Activated CD4-positive, alpha-beta T cell treated with anti-CD3 and anti-CD28 coated beads, Interleukin-2, Interleukin-4, amounts not matched to agents 100 ng/mL and 50 ng/mL, durations not matched to agents 16 hours and 8 hours (primary cell): Measurements from ENCODE around the gene TRIO.

Experiments used
- DNase-seq: peaks from one replicate; pipeline ENCODE4 v3.0.0-alpha.2; 2020; ENCODE audit warnings: low spot score

Gene TRIO

DNA sequence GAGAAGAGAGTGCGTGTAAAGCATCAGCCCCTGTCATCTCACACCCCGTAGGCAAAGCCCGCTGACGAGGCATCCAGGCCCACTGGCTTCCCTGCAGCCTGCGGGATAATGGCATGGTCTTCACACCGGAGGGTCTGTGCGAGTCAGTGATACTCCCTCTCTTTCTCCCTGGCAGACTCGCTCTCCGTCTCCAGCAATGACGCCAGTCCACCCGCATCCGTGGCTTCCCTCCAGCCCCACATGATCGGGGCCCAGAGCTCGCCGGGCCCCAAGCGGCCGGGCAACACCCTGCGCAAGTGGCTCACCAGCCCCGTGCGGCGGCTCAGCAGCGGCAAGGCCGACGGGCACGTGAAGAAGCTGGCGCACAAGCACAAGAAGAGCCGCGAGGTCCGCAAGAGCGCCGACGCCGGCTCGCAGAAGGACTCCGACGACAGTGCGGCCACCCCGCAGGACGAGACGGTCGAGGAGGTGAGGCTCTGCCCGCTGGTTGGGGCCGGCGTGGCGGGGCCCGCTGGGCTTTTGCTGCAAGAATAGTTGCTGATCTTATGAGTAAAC, 317.8 kb downstream of the TRIO start:
- DNase-seq, result no peak

- DNase-seq, result no peak
Observed at GRCh38 chr5:14462681-14463080, 319.5 kb downstream of the TRIO start.

- DNase-seq, result no peak
Observed at GRCh38 chr5:14463629-14464028, 320.5 kb downstream of the TRIO start.

DNA sequence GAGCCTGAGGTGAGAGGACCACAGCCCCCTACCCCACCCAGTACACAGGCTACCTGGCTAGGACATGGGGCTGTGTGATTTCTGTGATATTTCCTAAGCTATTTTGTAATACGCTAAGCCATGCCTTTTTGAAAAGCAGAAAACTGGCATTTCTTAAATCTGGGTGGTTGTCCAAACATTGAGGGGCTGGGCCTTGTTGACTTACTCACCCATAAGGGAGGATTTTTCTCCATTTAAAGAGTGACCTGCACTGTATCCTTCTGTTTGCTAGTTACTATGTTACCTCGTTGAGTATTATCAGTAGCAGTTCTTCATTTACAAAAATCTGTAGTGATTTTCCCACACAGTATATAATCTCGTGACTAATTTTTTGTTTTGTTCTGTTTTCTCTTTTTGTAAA, 321.0 kb downstream of the TRIO start:
- no peak for DNase-seq

DNA sequence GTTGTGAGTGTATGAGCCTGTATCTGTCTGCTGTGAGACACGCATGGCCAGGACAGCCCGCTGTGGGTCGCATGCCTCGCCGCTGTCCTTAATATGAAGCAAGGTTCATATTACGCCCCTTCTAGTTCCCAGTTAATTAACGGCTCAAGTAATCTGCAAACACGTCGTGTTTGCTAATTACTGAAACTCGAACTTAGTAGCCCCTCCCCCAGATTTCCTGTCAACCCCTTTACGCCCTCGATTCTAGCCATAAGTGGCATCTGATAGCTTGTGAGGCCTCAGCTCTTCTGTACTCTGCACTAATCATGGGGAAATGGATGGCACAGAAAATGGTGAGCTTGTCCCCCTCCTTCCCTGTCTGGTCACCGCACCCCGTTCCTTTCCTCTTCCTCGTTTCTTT, 321.5 kb downstream of the TRIO start:
- no peak for DNase-seq

GRCh38 chr5:14465116-14465515, 322.0 kb downstream of the TRIO start:
- DNase-seq, result no peak

DNA sequence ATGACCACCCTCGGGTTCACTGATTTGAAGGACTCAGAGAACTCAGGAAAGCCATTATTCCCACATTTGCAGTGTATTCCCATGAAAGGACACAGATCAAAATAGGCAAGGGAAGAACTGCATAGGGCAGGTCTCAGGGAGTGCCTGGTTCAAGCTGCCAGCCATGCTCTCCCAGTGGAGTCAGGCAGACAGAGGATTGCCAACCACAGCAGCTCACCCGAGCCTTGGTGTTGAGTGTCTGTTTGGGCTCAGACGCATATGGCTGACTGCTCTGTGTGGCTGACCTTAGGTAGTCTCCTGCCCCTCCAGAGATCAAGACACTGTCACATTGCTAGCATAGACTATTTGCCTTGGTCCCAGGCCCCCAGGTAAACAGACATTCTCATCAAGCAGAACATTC, 322.6 kb downstream of the TRIO start:
- DNase-seq, result no peak

DNA sequence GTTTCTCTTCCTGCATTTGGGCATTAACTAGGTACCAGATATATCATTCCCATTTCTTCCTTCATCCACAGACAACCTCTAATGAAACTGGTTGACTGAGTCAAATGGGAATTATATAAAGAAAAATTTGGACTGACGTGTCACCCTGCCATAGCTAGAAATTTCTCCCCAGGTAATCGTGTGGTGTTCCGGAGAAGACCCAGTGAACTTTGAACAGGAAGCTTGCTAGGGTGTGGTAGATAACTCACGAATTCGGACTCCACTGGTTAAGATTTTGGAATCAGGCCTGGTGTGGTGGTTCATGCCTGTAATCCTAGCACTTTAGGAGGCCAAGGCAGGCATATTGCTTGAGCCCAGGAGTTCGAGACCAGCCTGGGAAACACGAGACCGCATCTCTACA, 324.1 kb downstream of the TRIO start:
- no peak for DNase-seq

DNA sequence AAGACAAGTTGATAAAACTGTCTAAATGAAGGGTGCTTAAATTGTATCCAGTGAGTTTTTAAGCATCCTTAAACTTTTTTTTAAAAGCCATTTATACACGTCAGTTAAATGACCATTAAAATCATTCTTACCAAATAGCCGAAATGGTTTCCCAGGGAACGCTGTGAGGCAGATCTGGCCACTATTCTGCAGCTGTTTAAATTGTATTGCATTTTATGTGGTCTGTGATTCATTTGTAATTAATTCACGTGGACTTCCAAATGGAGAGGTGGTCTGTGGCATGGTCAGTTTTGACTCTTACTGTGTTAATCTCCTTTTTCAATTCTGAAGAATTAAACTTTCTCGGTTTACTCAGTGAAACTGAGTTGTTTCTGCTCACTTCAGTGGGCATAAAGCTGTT, 324.7 kb downstream of the TRIO start:
- DNase-seq, result no peak

DNA sequence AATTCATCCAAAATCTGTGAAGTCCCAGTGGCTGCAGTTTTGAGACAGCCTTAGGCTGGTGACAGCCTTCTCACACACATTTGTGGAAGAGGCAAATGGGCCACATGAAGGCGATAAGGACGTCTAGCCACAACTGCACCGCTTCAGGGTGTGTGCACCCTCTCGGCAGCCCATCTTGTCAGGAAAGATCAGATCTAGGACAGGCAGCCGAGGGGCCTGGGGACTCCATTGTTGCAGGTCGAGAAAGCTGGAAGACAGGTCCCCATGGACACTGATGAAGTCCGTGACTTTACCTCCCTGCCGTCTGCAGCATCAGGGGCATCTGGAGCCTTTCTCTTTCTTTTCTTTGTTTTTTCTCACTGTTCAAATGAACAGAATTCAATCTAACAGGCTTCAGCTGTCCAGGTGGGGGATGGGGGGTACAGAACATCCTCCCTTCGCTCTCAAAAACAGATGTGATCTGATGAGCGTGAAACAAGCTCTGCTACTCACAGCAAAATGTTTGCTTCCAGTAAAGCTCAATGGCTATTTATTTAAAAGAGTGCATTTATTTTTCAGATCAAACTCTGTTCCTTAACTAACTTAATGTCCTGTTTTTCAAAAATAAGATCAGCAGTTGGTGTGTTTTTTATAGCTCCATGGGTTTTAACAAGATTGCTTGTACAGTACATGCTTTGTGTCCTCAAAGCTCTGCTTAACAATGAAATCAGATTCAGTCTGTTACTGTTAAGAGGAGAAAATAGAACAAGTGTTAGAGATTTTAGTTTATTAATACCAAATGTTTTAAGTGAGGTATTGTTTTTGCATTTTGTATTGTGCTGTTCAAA, 326.6 kb downstream of the TRIO start:
- no peak for DNase-seq

DNA sequence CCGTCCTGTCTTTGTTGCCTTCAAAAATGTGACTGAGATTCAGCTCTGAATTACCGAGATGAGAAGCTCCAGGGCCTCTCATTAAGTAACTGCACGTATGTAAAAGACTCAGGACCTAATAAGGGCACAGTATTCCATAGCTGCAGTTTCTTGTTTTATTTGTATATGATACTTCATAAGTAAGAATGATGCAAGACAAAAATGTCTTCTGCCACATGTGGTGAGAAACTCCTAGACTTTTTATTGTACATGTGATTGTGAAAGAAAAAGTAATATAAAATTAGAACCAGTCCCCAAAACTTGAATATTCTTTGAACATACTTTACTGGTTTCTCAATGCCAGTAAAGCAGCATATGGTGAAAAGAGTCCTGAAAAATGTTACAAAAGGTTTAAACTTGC, 328.4 kb downstream of the TRIO start:
- DNase-seq, result no peak

DNA sequence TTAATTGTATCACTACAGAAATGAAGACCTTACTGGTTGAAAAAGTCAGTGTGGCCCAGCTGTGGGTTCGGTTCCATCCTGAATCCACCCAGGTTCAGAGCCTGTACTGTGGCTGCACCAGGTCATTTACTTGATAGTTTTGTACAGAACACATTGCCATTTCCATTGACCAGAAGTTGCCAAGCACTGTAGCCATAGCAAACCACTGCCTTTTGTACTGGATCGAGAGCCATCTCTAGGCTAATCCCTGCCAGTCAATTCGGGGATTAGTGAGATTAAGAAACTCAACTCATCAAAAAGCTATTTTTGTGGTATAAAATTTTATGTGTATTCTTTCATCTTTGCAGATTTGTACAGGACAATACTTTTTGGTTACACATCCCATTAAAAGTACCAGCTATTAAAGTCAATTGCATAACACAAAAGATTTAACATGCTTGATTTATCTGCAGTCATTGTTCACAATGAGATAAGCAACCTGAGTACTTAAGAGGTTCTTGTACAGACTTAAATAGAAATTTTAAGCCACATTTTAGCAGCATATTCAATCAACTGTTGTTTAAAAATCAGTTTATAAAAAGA, 329.9 kb downstream of the TRIO start:
- DNase-seq, result no peak

DNA sequence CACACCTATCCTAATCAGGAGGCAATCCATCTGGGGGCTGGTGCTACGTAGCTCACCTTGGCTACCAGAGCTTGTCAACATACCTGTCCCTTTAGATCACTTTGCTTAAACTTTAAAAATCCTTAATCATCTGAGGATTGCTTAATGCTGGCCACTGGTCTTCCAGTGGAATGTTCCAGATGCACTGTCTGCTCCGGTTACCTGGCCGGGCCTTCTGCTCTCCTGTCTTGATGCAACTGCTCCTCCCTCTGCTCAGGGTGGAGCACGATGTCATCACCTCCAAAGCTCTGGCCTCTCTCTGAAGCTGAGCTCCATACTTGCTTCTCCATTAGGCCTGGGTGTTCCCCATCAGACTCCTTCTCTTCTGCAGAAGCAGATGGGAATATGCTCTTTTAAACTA, 331.9 kb downstream of the TRIO start:
- DNase-seq, result no peak

DNA sequence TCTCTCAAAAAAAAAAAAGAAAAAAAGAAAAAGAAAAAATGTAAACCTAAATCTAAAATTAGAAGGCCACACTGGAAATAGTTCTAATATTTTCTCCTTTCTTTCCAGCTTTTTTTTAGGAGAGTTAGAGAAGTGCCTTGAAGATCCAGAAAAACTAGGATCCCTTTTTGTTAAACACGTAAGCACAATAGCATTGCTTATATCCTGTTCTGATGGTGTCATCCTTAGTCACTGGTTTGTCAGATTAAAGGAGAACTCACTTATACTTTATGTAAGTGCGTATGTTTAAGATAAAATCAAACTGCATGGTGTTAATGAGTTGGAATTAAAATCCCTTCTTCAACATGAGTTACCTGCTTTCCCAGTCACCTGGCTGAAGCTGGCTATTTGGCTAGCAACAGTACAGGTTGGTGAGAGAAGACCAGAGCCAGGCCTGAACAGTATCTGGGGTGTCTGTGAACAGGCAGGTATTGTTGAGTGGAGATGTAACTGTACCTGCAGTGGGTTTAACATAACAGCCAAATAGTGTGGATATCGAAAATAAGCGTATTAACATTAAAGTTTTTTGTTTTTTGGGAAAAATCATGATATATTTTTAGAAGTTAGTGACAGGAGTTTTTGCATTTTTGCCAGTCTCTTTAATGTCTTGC, 333.8 kb downstream of the TRIO start:
- DNase-seq, result no peak

GRCh38 chr5:14479143-14479696, 336.1 kb downstream of the TRIO start:
- DNase-seq, result peak; percentile 35

DNA sequence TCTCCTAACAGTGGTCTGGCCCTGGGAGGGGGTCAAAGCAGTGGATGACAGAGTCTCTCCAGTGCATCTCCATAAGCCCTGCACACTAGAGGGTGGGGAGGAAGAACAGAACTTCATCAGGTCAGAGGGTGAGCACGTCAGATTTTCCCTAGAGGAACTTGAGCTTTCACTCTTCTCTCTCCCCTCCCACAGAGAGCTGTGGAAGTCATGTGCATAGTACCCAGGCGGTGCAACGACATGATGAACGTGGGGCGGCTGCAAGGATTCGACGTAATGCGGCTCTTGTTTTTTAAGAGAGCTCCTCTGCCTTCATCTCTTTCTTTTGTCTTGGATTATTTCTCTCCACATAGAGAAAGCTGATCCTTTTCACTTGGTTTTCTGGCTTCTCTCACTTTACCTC, 338.2 kb downstream of the TRIO start:
- DNase-seq, result no peak

- no peak for DNase-seq
Observed at GRCh38 chr5:14482085-14482484, 338.9 kb downstream of the TRIO start.

- no peak for DNase-seq
Observed at GRCh38 chr5:14483504-14484157, 340.5 kb downstream of the TRIO start.

GRCh38 chr5:14486486-14486885, 343.3 kb downstream of the TRIO start:
- DNase-seq, result no peak

DNA sequence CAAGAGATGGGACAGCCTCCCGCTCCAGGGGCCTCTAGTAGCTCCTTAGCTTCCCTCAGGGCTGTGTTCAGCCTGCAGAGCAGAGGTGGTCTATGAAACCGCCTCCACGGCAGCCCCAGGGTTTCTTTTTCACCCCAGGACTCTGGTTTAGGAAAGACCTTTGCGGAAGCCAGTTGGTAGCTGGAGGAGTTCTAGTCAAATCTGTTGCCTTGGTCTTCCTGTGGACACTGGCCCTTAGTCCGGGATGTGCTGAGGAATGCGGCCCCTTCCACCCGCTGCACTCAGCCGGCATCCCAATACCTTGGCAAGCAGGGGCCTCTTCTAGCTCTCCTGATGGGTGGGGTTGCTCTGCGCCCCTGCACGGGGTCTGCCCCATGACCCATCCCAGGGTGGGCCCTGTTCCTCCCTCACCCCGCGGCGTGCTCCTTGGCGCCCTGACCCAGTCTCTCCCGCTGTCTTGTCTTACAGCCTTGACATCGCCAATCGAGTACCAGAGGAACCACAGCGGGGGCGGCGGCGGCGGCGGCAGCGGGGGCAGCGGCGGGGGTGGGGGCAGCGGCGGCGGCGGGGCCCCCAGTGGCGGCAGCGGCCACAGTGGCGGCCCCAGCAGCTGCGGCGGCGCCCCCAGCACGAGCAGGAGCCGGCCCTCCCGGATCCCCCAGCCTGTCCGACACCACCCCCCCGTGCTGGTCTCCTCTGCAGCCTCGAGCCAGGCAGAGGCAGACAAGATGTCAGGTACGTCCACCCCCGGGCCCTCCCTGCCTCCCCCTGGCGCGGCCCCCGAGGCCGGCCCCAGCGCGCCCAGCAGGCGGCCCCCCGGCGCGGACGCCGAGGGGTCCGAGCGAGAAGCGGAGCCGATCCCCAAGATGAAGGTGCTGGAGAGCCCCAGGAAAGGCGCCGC, 344.1 kb downstream of the TRIO start:
- no peak for DNase-seq

DNA sequence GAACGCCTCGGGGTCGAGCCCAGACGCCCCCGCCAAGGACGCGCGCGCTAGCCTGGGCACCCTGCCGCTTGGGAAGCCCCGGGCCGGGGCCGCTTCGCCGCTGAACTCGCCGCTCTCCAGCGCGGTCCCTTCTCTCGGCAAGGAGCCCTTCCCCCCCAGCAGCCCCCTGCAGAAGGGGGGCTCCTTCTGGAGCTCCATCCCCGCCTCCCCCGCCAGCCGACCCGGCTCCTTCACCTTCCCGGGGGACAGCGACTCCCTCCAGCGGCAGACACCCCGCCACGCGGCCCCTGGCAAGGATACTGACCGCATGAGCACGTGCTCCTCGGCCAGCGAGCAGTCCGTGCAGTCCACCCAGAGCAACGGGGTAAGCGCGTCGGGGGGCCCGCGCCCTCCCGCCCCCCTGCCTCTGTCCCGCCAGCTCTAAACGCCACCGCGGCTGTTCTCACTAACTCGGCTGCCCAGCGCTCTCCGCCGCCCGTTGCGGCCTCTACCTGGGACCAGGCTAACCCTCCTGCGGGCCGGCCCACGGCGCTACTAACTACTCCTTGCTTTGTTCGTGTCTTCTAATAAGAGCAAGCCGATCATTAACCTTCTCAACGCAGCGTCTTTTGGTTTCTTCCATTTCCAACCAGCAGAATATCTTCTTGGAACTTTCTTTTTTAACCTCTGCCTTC, 344.9 kb downstream of the TRIO start:
- DNase-seq, result no peak
